HG02642 (cell line): Measurements from ENCODE around the gene FETUB.

Experiments used
- ATAC-seq: cut with Tn5 transposase; IDR thresholded peaks from one replicate; pipeline ENCODE4 v1.9.1; 2021; ENCODE audit warnings: mild to moderate bottlenecking; ENCODE audit not compliant: unreplicated experiment, poor library complexity

FETUB gene, protein sequence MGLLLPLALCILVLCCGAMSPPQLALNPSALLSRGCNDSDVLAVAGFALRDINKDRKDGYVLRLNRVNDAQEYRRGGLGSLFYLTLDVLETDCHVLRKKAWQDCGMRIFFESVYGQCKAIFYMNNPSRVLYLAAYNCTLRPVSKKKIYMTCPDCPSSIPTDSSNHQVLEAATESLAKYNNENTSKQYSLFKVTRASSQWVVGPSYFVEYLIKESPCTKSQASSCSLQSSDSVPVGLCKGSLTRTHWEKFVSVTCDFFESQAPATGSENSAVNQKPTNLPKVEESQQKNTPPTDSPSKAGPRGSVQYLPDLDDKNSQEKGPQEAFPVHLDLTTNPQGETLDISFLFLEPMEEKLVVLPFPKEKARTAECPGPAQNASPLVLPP

DNA sequence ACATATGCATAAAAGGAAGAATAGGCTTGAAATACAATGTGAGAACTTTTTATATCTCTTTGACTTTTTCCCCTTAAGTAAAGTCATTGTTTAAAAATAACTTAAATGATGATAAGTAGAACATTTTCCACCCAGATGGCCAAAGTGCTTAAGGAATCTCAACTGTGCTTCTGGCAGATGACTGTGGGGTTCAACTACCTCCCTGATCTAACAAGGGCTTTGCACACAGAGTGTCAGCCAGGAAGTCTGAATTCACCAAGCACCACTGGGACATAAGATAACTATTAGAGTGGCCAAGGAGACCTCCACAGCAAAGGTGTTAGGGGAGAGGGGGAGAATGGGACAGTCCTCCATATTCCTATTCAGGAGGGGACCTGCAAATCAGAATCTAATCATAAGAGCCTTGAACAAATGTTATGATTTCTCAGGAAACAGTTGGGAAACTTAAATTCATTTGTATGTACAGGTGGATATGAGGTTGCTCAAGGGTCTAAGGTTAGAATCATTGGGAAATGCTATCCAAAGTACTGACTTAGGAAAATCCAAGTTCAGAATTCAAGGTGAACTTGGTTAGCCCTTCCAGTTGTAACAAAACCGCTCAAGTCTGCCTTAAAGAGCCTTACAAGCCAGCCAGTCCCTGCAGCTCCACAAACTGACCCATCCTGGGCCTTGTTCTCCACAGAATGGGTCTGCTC is at the start of gene FETUB:
TSS of gene FETUB (plus strand) at position 622 of the 695 bp plus-strand sequence. CDS start at position 684, 62 bp downstream.
- no peak for ATAC-seq

DNA sequence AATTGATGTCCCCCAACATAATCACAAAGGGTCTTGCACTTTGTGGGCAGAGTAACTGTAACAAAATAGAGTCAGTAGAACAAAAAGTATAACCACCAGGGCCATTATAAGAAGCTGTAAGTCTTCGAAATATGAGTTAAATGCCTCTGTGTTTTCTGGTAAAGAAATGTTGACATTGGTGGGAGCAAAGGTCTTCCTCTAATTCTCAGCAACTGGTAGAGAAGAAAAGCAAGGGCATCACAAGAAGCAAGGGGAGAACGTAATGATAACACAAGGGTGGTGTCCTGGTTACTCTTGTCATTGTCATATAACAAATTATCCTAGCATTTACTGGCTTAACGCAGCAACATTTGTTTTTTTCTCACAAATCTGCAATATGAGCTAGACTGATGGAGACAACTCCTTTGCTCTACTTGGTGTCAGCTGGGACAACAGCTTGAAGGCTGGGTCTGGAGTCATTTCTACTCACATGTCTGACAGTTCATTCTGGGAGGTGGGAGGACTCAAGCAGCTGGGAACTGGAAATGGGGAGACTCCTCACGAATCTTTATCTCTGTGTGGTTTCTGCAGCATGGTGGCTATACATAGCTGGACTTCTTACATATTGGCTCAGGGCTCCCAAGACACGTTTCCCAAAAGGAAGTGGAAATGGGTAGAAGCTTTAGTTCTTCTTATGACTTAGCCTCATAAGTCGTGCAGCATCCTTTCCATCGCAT is 49.5 kb upstream of the FETUB start:
- ATAC-seq = no peak

DNA sequence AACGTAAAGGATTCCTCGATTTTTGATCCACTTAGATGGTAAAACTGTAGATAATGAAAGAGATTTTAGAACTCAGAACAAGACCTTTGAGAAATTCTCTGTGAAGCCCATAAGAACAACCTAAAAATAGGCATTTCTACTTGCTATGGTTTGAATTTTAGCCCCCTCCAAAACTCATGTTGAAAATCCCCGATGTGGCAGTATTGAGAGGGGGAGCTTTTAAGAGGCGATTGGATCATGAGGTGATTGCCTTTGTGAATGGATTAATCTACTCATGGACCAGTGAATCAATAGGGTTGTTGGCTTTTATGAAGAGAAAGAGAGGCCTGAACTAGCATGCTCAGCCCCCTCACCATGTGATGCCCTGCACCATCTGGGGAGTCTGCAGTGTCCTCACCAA is 47.5 kb upstream of the FETUB start:
- ATAC-seq = no peak

DNA sequence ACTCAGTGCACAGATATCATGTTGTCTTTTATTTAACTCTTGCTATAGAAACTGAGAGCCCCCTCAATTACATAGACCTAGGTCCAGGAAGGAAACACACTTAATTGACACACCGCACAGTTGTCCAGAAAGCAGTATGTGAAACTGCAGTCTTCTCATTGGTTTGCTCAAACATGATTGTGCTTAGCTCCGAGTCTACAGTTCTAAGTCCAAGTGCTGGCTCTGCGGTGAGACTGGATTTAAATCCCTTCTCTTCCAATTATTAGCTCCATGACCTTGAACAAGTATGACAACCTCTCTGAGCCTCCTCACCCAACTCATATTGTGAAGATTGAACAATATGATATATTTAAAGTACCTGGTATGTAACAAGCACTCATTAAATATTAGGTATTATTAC is 46.3 kb upstream of the FETUB start:
- ATAC-seq = no peak

DNA sequence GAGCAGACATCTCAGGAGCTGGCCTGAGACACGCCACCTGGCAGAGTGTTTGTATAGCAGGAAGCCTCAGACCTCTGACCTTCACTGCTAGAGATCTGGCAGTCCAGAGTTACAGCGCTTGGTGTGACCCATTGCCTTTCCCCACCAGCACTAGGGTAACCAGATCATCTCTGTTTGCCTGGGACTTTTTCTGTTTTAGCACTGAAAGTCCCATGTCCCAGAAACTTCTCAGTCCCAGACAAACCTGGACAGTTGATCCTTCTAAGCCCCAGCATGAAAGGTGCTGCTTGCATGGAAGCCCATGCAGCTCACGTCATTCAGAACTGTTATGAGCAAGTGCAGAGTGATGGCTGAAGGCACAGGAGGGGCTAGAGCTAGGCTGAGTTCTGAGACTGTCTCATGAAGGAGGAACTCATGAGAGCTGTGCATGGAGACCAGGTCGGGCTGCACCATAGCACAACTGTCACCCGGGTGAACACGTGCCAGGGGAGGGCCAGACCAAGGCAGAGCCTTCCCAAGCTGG is 45.5 kb upstream of the FETUB start:
- no peak for ATAC-seq

DNA sequence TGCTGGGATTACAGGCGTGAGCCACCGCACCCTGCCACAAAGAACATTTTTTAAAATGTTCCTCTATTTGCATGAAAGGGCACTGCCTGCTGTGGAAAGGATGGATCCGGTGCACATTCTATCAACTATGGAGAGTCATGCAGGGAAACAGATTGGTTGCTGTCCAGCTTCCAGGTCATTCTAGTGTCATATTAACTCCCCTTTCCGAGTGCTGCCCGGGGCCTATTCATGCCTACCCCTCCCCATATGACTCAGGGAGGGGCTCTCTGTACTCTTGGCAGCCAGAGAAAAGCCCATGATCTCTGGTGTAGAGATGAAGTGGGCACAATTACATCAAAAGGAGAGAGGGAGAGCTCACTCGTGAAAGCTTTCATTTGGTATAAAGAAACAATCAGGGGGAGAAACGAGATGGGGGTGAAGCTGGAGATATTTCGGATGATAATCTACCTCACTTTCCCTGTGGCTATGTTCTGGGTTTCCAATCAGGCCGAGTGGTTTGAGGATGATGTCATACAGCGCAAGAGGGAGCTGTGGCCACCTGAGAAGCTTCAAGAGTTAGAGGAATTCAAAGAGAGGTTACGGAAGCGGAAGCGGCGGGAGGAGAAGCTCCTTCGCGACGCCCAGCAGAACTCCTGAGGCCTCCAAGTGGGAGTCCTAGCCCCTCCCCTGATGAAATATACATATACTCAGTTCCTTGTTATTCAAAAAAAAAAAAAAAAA is 43.5 kb upstream of the FETUB start:
- no peak for ATAC-seq

DNA sequence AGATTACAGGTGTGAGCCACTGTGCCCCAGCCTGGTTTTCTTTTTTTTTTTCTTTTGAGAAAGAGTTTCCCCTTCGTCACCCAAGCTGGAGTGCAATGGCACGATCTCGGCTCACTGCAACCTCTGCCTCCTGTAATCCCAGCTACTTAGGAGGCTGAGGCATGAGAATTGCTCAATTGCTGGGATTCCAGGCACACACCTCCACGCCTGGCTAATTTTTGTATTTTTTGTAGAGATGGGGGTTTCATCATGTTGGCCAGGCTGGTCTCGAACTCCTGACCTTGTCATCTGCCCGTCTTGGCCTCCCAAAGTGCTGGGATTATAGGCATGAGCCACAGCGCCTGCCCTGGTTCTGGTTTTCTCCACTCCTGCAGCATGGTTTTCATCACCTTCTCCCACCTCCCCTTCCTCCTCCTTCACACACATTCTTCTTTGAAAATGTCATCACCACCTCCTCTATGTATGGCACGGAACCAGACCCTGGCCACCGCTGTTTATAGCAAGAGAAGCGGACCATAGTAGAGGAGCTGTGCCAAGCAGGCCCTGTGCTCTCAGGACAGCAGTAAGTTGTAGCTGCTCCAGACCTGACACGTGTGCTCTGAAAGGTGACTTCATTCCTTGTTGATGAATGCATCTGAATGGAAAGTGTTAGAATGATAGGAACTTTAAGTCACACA is 42.0 kb upstream of the FETUB start:
- ATAC-seq = no peak

DNA sequence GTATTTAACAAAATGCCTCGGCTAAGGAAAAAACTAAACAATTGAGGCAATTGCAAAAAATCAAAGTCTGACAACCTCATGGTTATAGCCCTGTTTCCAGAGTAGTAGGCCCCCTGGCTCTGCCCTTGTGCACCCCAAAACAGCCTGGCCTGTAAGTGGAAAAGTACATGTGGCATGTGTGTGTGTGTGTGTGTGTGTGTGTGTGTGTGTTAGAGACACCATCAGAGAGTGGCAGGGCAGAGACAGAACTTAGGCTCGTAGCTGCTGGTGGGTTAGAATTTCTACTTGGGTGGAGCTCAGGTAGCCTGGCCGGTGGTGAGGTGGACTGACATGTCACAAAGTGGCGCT is 41.4 kb upstream of the FETUB start:
- no peak for ATAC-seq

DNA sequence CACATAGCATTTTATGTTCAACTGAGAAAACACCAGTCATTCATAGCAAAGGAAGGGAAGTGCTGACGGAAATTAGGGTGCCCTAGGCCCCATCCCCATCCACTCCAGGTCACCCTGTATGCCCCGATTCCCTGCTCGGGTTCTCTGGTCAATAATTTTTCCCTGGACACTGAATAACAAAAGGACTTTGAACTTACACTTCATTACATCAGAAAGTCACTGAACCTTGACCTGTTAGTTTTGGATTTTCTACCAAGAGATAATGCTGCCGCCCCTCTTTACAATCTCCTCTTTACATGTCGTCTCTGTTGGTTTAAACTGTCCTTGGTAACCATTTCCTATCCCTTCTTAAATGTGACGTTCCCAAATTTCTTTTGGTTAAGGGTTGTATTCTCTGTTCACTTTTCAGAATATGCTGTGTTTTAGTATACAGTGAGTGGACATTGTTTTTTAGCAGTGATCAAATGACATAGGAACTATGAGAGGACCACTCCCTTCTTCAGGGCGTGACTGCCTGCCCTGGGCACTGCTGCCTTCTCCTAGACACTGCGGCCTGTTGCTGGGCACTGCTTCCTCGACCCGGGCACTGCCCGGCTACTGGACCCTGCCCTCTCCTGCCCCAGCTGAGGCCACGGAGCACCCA is 40.9 kb upstream of the FETUB start:
- no peak for ATAC-seq

DNA sequence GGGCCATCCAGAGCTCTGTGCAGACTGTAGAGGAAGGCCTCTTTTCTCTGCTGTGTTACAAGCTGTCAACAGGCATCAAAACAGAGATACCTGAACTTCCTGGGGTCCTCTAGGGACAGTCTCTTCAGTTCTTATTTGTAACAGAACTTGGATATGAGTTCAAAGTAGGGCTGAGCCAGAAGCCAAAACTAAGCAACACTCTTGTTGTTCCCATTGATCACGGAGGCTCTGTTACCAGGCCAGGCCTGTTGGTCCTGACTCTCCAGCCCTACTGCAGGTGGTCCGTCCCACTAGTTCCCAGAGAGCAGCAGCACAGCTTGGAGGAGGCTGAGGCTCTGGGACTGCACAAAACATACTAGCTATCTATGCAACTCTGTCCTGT is 40.4 kb upstream of the FETUB start:
- ATAC-seq = no peak

DNA sequence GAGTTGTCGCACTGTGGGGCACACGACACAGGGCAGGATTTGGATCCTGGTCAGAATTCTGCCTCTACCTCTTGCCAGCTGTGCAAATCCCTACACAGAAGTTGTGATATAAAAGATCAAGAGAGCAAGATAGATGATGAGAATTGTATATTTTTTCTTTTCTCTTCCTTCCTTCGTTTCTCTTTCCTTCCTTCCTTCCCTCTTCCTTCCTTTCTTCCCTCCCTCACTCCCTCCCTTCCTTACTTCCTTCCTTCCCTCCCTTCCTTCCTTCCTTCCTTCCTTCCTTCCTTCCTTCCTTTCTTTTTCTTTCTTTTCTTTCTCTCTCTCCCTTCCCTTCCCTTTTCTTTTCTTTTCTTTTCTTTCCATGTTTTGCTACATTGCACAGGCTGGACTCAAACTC is 39.3 kb upstream of the FETUB start:
- ATAC-seq = no peak

DNA sequence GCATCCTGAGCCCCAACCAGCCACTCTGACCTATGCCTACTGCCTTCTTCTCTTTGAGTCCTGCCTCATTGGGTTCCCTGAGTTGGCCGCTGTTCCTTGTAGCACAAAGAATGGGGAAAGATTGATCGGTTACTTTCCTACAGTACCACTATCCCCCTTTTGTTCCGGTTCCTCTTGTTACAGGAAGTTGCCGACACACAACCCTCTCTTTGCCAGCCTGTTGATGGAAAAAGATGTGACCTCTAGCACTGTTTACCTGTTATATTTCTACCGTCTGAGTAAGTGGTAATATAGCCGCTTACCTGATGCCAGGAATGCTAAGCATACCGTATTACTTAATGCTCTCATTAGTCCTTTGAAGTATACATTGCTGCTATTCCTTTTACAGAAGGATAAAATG is 37.0 kb upstream of the FETUB start:
- no peak for ATAC-seq

DNA sequence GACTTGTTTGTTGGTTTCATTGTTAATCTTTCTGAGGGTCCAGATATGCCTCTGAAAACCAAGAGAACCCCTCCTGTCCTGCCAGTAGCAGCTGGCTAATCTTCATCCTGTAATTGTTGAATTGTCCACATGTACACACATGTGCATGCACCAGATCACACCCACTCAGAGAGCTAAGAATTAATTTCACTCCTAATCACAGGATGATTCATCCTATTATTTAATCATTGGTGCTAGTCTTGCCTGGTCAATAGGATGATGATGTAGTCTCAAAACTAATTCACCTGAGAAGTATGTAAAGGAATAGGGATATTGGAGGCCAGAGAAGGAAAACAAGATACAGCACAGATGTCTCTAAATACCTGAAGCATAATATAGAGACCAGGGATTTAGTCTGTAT is 35.1 kb upstream of the FETUB start:
- ATAC-seq = no peak

DNA sequence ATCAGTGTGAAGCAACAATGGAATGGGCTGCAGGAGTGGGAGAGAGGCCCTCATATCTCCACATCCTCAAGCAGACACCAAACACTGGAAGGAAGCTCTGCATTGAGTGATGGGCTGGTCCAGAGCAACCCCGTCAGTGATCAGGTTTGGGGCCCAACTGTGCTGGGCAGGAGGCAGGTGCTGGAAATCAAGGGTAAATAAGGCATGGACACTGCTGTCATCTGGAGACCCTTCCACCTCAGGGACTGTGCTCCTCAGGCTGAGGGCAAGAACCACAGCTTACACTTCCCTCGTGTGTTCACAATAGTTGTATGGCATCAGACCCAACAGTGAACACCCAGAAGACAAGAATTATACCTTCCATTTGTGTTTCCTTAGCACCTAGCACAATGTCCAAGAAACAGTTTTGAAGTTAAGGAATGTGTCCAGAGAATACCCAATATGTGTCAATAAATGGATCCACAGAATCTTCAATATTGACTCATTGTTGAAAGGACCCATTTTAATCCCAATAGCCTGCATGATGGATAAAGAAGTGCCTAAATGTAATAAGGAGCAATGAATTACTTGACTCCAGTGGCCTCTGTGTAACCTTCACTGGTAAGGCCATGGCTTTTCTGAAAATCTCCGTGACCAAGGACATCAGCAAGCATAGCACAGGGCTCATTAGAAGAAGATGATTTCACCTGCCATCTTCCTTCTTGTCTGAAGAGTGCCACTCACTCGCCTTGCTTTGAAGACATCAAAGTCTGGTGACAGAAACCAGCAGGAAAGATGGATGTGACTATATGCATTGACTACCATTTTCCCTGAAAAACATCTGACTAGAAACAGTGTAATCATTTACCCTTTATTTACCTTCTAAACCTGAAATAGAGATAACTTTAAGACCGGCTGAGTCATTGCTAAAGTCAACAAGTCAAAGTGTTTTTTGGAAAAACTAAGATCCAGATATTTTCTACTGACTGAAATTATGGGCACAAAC is 34.3 kb upstream of the FETUB start:
- ATAC-seq = no peak

DNA sequence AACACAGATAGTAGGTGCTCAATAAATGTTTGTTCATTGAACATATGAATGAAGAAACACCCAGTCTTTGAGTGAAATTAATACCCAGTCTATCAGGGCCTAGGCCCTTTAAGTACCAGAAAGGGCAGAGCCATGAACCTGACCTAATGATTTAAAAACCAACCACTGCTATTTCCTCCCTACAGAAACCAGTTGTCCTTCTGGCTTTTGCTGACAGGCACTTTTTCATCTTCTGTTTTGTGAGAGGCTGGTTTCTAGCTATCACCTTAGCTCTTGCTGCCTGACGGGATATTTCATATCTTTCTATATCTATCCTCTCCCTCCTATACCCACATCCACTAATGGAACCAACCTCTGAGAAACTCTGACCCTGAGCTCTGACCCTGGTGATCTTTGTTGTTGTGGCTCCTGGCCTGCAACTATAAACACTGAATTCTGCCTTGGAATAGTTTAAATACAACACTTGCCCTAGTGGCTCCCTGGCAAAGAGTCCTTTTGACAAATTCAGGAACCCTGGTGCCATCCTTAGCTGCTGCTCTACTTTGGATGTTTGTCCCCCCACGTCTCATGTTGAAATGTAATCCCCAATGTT is 31.5 kb upstream of the FETUB start:
- ATAC-seq = no peak

DNA sequence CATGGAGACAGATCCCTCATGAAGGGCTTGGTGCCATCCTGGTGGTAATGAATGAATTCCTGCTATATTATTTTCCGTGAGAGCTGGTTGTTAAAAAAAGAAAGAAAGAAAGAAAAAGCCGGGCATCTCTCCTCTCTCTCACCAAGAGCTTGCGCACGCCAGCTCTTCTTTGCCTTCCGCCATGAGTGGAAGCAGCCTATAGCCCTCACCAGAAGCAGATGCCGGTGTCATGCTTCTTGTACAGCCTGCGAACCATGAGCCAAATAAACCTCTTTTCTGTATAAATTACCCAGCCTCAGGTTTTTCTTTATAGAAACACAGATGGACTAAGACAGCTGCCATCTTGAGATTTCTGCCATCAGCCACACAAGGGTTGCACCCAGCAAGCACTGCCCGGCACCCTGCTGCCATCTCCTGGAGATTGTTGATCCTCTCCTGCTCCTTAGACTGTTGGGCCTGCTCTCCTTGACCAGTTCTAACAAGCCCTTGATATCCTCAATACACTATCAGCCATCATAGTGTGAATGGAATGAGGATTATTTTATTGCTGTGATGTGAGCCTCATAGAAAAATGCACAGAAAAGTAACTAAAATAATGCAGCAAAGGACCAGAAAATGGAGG is 30.8 kb upstream of the FETUB start:
- no peak for ATAC-seq

DNA sequence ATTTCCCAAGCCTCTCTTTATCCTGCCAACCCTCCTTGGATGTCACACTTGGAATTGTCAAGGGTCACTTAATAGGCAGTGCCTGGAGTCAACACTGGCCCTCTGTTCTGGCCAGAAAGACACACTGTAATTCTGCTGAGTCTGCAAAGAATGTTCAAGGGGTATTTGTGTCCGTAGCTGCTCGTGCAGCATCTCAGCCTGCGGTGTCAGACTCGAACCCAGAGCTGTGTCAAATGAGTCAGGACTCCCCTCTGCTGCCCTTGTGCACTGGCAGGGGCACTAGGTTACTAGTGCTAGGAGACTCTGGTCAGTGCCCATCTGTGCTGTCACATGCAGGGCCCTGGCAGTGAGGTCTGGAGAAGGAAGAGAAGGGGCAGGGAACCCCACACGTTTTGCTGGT is 28.1 kb upstream of the FETUB start:
- ATAC-seq = no peak
